ELF-1 (cell line): ENCODE data around the gene TRMT1.
A peak's percentile ranks its signal among the peaks of the same experiment; 100 is the strongest.

Experiments
- DNase-seq: peaks from one replicate; pipeline ENCODE4 v3.0.0-alpha.2; 2016; ENCODE audit warnings: low read depth, low spot score

TRMT1 gene

GRCh38 chr19:13091400-13092157 lies 25.0 kb downstream of the TRMT1 start:
- peak; percentile 43 for DNase-seq

DNA sequence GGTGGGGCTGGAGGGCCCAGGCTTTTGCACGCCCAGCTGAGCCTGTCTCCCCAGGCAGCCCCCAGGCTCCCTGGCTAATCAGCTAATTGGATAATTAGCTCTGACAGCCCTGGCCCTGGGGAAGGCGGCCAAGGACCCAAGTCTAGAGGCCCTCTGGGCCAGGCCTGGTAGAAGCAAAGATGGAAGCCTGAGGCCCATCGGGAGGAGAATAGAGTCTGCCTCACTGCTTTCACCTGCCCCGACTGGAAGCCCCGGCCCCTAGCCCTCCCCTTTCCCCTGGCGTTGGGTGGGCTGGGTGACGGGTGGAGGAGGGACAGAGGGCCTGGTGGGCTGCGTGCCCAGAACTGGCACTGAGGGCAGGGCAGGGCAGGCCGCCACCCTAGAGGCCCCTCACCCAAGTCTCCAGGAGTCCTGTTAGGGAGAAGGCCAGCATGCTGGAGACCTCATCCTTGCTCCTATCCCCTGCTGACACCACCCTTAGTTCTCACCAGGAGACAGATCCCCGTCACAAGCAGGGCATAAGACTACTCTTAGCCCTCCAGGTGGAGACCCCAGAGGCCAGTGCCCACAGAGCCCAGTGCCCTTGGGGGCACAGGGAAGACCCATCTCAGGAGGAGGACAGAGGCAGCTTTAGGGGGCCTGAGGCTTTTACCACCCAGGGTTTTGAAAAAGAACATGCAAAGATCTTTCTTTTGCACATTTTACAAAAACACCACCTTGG lies 25.9 kb downstream of the TRMT1 start:
- peak; percentile 52 for DNase-seq

- DNase-seq = no peak
These were observed 26.6 kb downstream of the TRMT1 start for GRCh38 chr19:13089857-13090507.

- peak; percentile 26 for DNase-seq
These were observed 27.2 kb downstream of the TRMT1 start for GRCh38 chr19:13089139-13089856.

- no peak for DNase-seq
These were observed 28.6 kb downstream of the TRMT1 start for GRCh38 chr19:13087795-13088537.

DNA sequence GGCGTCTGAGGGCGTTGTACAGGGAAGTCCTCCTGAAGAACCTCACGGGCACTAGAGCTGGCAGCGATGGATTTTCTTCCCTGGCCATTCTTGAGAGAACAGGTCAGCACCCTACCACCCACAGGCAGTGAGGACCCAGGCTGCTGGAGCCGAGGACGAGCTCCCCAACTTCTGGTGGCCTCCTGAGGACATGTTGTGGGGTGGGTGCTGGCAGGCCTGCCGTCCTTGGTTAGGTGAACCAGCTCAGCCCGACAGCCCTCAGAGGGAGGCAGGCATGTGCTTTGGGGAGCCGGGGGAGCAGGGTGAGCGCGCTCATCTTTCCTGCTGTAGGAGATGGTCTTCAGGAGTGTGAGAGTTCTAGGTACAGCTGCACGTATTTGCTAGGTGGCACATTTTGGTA lies 29.2 kb downstream of the TRMT1 start:
- DNase-seq = no peak

DNA sequence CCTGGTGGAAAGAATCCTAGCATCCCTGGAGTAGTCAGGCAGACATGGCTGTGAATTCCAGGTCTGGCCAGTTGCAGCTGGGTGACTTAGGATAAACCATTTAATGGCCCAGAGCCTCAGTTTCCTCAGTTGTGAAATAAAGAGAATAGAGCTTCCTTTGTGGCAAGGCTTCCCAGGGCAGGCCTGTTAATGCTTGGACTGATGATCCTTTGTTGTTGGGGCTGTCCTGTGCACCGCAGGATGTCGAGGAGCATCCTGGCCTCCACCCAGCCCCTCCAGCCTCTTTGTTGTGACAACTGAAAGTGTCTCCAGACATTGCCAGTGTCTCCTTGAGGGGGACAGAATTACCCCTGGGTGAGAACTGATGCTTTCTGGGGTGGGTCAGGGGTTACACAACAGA lies 30.2 kb downstream of the TRMT1 start:
- DNase-seq = no peak

DNA sequence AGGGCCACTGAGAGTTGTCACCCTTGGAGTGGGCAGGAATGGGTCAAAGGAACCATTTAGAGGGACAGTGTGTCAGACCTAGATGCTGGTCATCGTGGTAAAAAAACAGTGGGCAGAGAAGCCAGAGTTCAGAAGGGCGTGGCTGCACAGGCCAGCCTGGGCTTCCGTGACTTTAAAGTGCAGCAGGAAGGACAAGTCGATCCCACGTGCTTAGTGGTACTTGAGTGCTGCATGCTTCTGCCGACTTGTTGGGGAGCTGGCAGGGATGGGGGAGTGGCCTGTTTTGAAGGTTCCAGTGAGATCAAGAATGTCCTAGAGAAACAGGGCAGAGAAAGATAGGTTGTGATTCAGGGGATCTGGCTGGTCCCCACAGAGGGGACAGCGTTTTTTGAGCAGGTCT lies 30.9 kb downstream of the TRMT1 start:
- no peak for DNase-seq

DNA sequence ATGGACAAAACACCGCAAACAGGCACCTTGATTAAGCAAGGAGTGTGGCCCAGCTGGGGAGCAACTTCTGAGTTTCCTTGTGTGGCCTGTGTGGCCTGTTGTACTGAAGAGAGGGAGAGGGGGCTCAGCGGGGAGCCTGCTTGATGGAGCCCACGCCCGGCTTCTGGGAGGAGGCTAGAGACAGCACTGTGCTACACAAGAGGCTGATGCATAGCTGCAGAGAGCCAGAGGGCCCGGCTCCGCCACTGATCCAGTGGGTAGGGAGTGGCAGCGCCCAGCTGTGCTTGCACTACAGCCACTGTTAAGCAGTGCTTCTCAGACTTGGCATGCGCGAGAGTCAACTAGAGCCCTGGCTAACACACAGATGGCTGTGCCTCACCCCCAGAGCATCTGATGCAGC lies 32.9 kb downstream of the TRMT1 start:
- DNase-seq = no peak

- no peak for DNase-seq
These were observed 33.5 kb downstream of the TRMT1 start for GRCh38 chr19:13083008-13083404.

GRCh38 chr19:13082192-13083007 lies 34.1 kb downstream of the TRMT1 start:
- peak; percentile 87 for DNase-seq

DNA sequence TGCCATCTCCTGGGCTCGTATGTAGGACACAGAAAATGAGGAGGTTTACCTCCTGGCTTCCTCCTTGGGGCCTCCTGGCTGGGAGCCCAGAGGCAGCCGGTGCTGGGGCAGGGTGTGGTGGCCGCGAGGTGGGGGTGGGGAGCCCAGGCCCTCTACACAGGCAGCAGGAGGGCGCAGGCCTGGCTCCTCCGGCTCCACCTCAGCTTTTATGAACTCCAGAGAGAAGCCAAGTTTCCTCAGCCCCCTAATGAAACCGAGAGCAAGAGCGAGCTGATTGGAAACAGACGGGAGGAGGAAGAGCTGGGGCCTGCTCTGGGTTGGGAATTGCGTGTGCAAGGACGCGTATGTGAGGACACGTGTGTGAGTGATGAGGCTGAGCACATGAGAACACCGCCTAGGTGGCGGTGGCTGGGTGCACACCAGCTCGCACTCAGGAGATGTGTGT lies 37.0 kb downstream of the TRMT1 start:
- DNase-seq = no peak

GRCh38 chr19:13078897-13079541 lies 37.5 kb downstream of the TRMT1 start:
- DNase-seq = no peak

DNA sequence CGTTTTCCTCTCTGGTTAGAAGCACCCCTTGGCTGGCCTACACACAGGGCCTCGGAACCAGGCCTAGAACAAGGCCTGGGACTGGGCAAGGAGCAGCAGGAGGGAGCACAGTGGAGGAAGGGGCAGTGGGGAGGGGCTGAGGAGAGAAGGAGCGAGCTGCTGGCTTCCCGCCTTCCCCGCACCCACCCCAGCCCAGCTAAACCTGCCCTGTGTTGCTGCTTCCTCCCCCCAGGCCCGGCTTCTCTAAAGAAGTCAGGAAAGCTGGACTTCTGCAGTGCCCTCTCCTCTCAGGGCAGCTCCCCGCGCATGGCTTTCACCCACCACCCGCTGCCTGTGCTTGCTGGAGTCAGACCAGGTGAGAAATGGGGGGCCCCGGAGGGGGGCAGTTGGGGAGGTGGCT lies 38.2 kb downstream of the TRMT1 start:
- no peak for DNase-seq

DNA sequence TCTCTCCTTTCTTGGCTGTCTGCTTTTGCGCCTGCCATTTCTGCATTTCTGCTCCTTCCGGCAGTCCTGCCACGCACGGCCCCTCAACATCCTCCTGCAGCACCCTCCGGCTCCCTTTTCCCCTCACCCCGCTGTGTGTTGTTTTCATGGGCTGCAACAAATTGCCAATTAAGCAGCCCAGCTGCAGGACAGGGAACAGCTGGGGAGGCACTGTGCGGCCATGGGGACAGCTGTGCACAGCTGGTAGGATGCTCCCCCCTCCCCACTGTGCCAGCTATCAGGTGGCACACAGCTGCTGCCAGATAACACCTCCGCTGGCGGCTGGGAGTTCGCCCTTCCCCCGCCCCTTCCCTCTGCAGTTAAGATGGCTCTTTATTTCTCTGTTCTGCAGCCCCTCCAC lies 39.3 kb downstream of the TRMT1 start:
- no peak for DNase-seq

DNA sequence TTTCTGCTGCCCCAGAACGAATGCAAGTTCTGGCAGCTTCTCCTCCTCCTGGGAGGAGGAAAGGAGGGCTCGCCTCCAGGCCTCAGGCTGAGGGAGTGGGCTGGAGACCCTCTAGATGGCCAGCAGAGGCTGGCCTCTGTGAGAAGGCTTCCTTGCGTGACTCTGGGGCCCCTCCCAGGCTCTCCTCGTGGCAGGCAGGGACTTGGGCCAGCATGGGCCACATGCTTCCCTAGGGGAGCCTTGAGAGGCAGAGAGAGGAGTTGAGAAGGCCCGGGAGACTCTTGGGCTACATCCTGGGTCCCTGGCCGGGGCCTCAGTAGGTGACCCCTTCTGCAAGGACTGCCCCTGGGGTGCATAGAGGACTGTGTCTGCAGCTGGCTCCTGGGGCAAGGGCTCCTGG lies 39.8 kb downstream of the TRMT1 start:
- no peak for DNase-seq

- DNase-seq = no peak
These were observed 40.2 kb downstream of the TRMT1 start for GRCh38 chr19:13076320-13076719.

GRCh38 chr19:13074378-13074777 lies 42.2 kb downstream of the TRMT1 start:
- DNase-seq = no peak

GRCh38 chr19:13073263-13073662 lies 43.3 kb downstream of the TRMT1 start:
- peak; percentile 46 for DNase-seq
